Liver (tissue), 9 donors: ENCODE data around the gene RAX. TPM values are rescaled to one million over a fixed set of nuclear protein-coding genes. Genes with fewer than 3 reads are reported as not detected.
A peak's percentile ranks its signal among the peaks of the same experiment; 100 is the strongest.

Experiments
- DNase-seq: peaks from one replicate; pipeline ENCODE4 v3.0.0-alpha.2; 2017; ENCODE audit warnings: low spot score
- H3K27ac ChIP-seq, 2 donors: one replicate each; pipeline ENCODE4 v1.7.0; 2013; ENCODE audit warnings: inconsistent platforms in 2 of 2, low read length in 2 of 2, control low read depth in 1 of 2, low read depth in 1 of 2, mild to moderate bottlenecking in 1 of 2
- H3K27me3 ChIP-seq, 4 donors: one replicate each; pipeline versions ENCODE4 v1.6.1 to v1.7.0; 2013; ENCODE audit warnings: low read length in 3 of 4, inconsistent platforms in 1 of 4, mild to moderate bottlenecking in 1 of 4, moderate library complexity in 1 of 4; ENCODE audit not compliant: control insufficient read depth in 4 of 4, insufficient read depth in 4 of 4
- H3K36me3 ChIP-seq, 4 donors: one replicate each; pipeline versions ENCODE4 v1.6.1 to v1.7.0; 2013; ENCODE audit warnings: low read length in 3 of 4, mild to moderate bottlenecking in 3 of 4, low read depth in 1 of 4, moderate library complexity in 1 of 4; ENCODE audit not compliant: control insufficient read depth in 4 of 4, insufficient read depth in 3 of 4
- H3K4me1 ChIP-seq, 4 donors: one replicate each; pipeline versions ENCODE4 v1.6.1 to v1.7.0; 2013; ENCODE audit warnings: low read length in 3 of 4, mild to moderate bottlenecking in 3 of 4, moderate library complexity in 1 of 4; ENCODE audit not compliant: control insufficient read depth in 4 of 4, insufficient read depth in 4 of 4
- H3K4me3 ChIP-seq, 3 donors: one replicate each; pipeline versions ENCODE4 v1.6.1 to v1.7.0; 2013; ENCODE audit warnings: low read length in 3 of 3, control low read depth in 1 of 3, low read depth in 1 of 3, mild to moderate bottlenecking in 1 of 3
- H3K9ac ChIP-seq, 2 donors: one replicate each; pipeline ENCODE4 v1.7.0; 2013; ENCODE audit warnings: low read length in 2 of 2, mild to moderate bottlenecking in 2 of 2, moderate library complexity in 2 of 2, control low read depth in 1 of 2, low read depth in 1 of 2
- H3K9me3 ChIP-seq, 4 donors: one replicate each; pipeline versions ENCODE4 v1.6.1 to v1.7.0; 2013; ENCODE audit warnings: low read length in 3 of 4; ENCODE audit not compliant: control insufficient read depth in 4 of 4
- EGR1 ChIP-seq, 2 donors: IDR thresholded peaks; 2 replicates each; pipeline ENCODE4 v1.6.1; 2016 to 2018; ENCODE audit warnings: antibody characterized with exemption in 2 of 2, low read depth in 2 of 2
- FOXA1 ChIP-seq: IDR thresholded peaks from 2 replicates; pipeline ENCODE4 v1.6.1; 2016; ENCODE audit warnings: antibody characterized with exemption
- FOXA2 ChIP-seq: IDR thresholded peaks from 2 replicates; pipeline ENCODE4 v1.6.1; 2016; ENCODE audit warnings: antibody characterized with exemption
- HNF4A ChIP-seq, 2 donors: conservative IDR thresholded peaks; 2 replicates each; pipeline ENCODE4 v1.6.1; 2016; ENCODE audit warnings: antibody characterized with exemption in 2 of 2, mild to moderate bottlenecking in 2 of 2
- HNF4G ChIP-seq: IDR thresholded peaks from 2 replicates; pipeline ENCODE4 v1.6.1; 2016; ENCODE audit warnings: antibody characterized with exemption
- JUND ChIP-seq, 2 donors: IDR thresholded peaks; 2 replicates each; pipeline ENCODE4 v1.6.1; 2016; ENCODE audit warnings: antibody characterized with exemption in 2 of 2
- NR2F2 ChIP-seq: IDR thresholded peaks from 2 replicates; pipeline ENCODE4 v1.6.1; 2016; ENCODE audit warnings: antibody characterized with exemption
- RAD21 ChIP-seq, 2 donors: IDR thresholded peaks; 2 replicates each; pipeline ENCODE4 v1.6.1; 2016; ENCODE audit warnings: antibody characterized with exemption in 2 of 2, mild to moderate bottlenecking in 2 of 2
- RXRA ChIP-seq, 2 donors: IDR thresholded peaks; 2 replicates each; pipeline ENCODE4 v1.6.1; 2017 to 2018; ENCODE audit warnings: antibody characterized with exemption in 2 of 2, mild to moderate bottlenecking in 1 of 2
- SP1 ChIP-seq: IDR thresholded peaks from 2 replicates; pipeline ENCODE4 v1.6.1; 2018; ENCODE audit warnings: antibody characterized with exemption, mild to moderate bottlenecking
- TAF1 ChIP-seq: conservative IDR thresholded peaks from 2 replicates; pipeline ENCODE4 v1.6.1; 2016; ENCODE audit warnings: antibody characterized with exemption, mild to moderate bottlenecking
- YY1 ChIP-seq: IDR thresholded peaks from 2 replicates; pipeline ENCODE4 v1.6.1; 2016; ENCODE audit warnings: antibody characterized with exemption, mild to moderate bottlenecking
- WGBS: extraction: QIAGEN DNeasy Blood & Tissue Kit; methylation state at CpG from one replicate; pipeline ENCODE4 v1.1.7; 2013; 5-methylcytosine and 5-hydroxymethylcytosine counted together
- polyA plus RNA-seq, 2 donors: library from polyadenylated mRNA; stranded (reverse) in 1 of 2; unstranded in 1 of 2; fragments of 200-250 nt in 1 of 2; fragments of >200 nt in 1 of 2; fragmentation: Nextera tagmentation in 1 of 2; extraction: Ambion mirVana in 1 of 2; gene quantifications; one replicate each; pipeline versions ENCODE4 v1.2.1 to v1.2.3, GENCODE V29; 2013 to 2015
- total RNA-seq, 2 donors: library from RNA; depleted of rRNA; stranded (reverse); fragments of >200 nt; gene quantifications; one replicate each; pipeline ENCODE4 v1.2.3, GENCODE V29; 2014
- TF ChIP-seq, protein P1 (sequence below): IDR thresholded peaks from 2 replicates; pipeline ENCODE4 v1.6.1; 2016; ENCODE audit warnings: antibody characterized with exemption
- TF ChIP-seq, protein P2 (sequence below): IDR thresholded peaks from 2 replicates; pipeline ENCODE4 v1.6.1; 2016; ENCODE audit warnings: antibody characterized with exemption
- TF ChIP-seq, protein P3 (sequence below): IDR thresholded peaks from 2 replicates; pipeline ENCODE4 v1.6.1; 2016; ENCODE audit warnings: antibody characterized with exemption, mild to moderate bottlenecking
- TF ChIP-seq, protein P4 (sequence below): IDR thresholded peaks from 2 replicates; pipeline ENCODE4 v1.6.1; 2016; ENCODE audit warnings: antibody characterized with exemption
- donor health status: healthy.
- donor health status: healthy.
- donor health status: healthy.
- donor health status: healthy.
- donor health status: healthy.

The RAX gene
- total and polyA plus RNA-seq, 4 donors: not detected

DNA sequence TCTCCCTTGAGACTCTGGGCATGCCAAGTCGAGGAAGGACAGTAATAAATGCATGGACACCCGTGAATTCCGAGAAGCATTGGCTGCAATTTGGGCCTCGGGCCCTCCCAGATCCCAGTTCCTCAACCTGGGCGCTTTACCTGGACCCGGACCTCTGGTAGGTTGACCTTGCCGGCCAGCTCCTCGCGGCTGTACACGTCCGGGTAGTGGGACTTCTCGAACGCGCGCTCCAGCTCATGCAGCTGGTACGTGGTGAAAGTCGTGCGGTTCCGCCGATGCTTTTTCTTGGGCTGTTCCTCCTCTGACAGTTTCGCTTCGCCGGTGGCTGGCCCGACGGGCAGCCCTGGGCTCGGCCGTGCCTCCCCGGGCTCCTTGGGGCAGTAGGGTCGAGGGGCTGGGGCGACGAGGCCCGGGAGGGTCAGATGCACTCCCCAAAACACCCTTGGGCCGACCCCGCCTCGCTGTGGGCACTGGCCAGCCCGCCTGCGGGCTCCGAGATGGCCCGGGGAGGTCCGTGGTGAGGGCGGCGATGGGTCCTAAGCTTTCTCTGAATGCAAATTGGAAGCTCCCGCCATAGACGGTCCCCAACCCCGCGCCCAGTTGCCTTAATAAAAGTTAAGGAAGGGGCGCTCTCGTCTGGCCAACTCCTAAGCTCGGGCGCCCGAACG, 899 bp downstream of the RAX start:
- H3K9ac ChIP-seq: no peak overlapping the region
- 4% methylated on average over 52 of the region's 52 CpGs for WGBS
- H3K4me1 ChIP-seq: peaks cover 8 to 33% (median 13%) of the 10 kb centered on the region in 4 donors
- peak overlapping the region in 2 of 3 donors; percentile 26 to 37 for H3K4me3 ChIP-seq
- peaks cover 5 to 25% (median 16%) of the 10 kb centered on the region in 4 donors for H3K27me3 ChIP-seq
- H3K36me3 ChIP-seq: no peaks in the 10 kb centered on the region
- TF ChIP-seq, protein P1, sequence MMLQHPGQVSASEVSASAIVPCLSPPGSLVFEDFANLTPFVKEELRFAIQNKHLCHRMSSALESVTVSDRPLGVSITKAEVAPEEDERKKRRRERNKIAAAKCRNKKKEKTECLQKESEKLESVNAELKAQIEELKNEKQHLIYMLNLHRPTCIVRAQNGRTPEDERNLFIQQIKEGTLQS: no peak
- TF ChIP-seq, protein P2, sequence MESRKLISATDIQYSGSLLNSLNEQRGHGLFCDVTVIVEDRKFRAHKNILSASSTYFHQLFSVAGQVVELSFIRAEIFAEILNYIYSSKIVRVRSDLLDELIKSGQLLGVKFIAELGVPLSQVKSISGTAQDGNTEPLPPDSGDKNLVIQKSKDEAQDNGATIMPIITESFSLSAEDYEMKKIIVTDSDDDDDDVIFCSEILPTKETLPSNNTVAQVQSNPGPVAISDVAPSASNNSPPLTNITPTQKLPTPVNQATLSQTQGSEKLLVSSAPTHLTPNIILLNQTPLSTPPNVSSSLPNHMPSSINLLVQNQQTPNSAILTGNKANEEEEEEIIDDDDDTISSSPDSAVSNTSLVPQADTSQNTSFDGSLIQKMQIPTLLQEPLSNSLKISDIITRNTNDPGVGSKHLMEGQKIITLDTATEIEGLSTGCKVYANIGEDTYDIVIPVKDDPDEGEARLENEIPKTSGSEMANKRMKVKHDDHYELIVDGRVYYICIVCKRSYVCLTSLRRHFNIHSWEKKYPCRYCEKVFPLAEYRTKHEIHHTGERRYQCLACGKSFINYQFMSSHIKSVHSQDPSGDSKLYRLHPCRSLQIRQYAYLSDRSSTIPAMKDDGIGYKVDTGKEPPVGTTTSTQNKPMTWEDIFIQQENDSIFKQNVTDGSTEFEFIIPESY: no peak
- TF ChIP-seq HNF4G (no peak), NR2F2 (no peak), RXRA (IDR thresholded peaks at IDR 0.05) (no peak), SP1 (no peak)
- TF ChIP-seq, protein P3, sequence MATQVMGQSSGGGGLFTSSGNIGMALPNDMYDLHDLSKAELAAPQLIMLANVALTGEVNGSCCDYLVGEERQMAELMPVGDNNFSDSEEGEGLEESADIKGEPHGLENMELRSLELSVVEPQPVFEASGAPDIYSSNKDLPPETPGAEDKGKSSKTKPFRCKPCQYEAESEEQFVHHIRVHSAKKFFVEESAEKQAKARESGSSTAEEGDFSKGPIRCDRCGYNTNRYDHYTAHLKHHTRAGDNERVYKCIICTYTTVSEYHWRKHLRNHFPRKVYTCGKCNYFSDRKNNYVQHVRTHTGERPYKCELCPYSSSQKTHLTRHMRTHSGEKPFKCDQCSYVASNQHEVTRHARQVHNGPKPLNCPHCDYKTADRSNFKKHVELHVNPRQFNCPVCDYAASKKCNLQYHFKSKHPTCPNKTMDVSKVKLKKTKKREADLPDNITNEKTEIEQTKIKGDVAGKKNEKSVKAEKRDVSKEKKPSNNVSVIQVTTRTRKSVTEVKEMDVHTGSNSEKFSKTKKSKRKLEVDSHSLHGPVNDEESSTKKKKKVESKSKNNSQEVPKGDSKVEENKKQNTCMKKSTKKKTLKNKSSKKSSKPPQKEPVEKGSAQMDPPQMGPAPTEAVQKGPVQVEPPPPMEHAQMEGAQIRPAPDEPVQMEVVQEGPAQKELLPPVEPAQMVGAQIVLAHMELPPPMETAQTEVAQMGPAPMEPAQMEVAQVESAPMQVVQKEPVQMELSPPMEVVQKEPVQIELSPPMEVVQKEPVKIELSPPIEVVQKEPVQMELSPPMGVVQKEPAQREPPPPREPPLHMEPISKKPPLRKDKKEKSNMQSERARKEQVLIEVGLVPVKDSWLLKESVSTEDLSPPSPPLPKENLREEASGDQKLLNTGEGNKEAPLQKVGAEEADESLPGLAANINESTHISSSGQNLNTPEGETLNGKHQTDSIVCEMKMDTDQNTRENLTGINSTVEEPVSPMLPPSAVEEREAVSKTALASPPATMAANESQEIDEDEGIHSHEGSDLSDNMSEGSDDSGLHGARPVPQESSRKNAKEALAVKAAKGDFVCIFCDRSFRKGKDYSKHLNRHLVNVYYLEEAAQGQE: no peak
- TF ChIP-seq, protein P4, sequence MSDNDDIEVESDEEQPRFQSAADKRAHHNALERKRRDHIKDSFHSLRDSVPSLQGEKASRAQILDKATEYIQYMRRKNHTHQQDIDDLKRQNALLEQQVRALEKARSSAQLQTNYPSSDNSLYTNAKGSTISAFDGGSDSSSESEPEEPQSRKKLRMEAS: no peak
- no peak for DNase-seq
- H3K27ac ChIP-seq: no peak overlapping the region
- no peaks in the 10 kb centered on the region for H3K9me3 ChIP-seq

DNA sequence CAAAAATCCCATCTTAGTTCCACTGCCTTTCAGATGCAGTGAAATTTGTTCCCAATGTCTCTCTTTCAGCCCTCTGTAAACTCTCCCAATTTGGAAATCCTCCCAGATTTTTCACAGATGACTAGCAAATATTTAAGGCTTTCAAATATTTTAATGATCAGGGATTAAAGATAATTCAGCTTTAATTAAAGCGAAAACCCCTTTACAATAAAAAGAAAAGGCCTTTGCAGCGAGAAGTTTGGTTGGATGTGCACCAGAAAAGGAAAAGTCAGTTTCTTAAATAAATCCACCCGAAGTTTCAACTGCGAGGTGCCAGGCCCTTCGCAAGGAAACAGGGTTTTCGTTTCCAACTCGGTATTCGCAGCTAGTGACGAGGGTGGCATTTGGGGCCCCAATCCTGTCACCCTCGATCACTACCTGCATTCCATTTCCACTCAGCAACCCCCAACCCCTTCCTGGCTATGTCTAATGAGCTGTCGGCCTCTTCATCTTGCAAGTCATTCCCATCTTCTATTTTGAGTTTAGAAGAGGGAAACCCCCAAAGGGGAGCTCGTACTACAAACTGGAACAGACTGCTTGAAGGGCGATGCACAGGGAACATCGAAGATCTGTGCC, 1.5 kb downstream of the RAX start:
- 15% methylated on average over 14 of the region's 14 CpGs for WGBS
- H3K36me3 ChIP-seq: no peaks in the 10 kb centered on the region
- no peak overlapping the region for H3K9ac ChIP-seq
- H3K27ac ChIP-seq: no peak overlapping the region
- peaks cover 5 to 28% (median 19%) of the 10 kb centered on the region in 4 donors for H3K27me3 ChIP-seq
- DNase-seq: no peak
- H3K4me1 ChIP-seq: peaks cover 8 to 33% (median 13%) of the 10 kb centered on the region in 4 donors
- H3K9me3 ChIP-seq: no peaks in the 10 kb centered on the region
- no peak overlapping the region for H3K4me3 ChIP-seq
- TF ChIP-seq, protein P2: no peak
- no peak for TF ChIP-seq FOXA1
- TF ChIP-seq, protein P3: no peak
- TF ChIP-seq, protein P1: no peak
- TF ChIP-seq FOXA2: no peak
- TF ChIP-seq HNF4G: no peak
- TF ChIP-seq RXRA (IDR thresholded peaks at IDR 0.05): no peak
- TF ChIP-seq EGR1 (IDR thresholded peaks at IDR 0.05; ENCODE audit: low read depth in 2 of 2): no peak
- TF ChIP-seq NR2F2: no peak
- TF ChIP-seq TAF1: no peak
- no peak for TF ChIP-seq HNF4A (conservative IDR thresholded peaks at IDR 0.05)
- TF ChIP-seq RAD21 (IDR thresholded peaks at IDR 0.05): no peak
- TF ChIP-seq, protein P4: no peak
- TF ChIP-seq JUND (IDR thresholded peaks at IDR 0.05): no peak
- no peak for TF ChIP-seq YY1
- TF ChIP-seq SP1: no peak
